ENCODE data around the gene PGBD5. TPM values are rescaled to one million over a fixed set of nuclear protein-coding genes. Genes with fewer than 3 reads are reported as not detected.

Gene PGBD5
- polyA plus RNA-seq, 3 donors = 0.44 TPM; not detected in 2

GRCh38 chr1:230396966-230397365, 29.2 kb downstream of the PGBD5 start:
- Mint-ChIP-seq H3K36me3 (no peaks in the 10 kb centered on the region), H3K27ac (peak overlapping the region in 1 of 7 donors; percentile 32), H3K9me3 (peaks cover 0 to 11% (median 7%) of the 10 kb centered on the region in 7 donors), H3K27me3 (ENCODE audit: low read depth in 3 of 3) (peaks cover under 1 to 13% (median 3%) of the 10 kb centered on the region in 3 donors), H3K4me1 (no peaks in the 10 kb centered on the region), H3K4me3 (no peak overlapping the region)
- Histone ChIP-seq H3K79me2 (ENCODE audit: insufficient read depth, low read length) (no peaks in the 10 kb centered on the region), H3K27ac (ENCODE audit: low read depth in 1 of 2, low read length in 2 of 2) (no peak overlapping the region), H4K20me1 (ENCODE audit: insufficient read depth, low read length) (no peaks in the 10 kb centered on the region), H3K9me3 (replicated peaks in 1 of 2; ENCODE audit: control insufficient read depth in 1 of 2, insufficient read depth in 1 of 2, low read length in 2 of 2) (peaks cover 0 to 7% of the 10 kb centered on the region in 2 donors), H3K36me3 (replicated peaks in 1 of 2; ENCODE audit: control insufficient read depth in 1 of 2, insufficient read depth in 2 of 2, low read length in 2 of 2) (no peaks in the 10 kb centered on the region), H3K27me3 (ENCODE audit: control insufficient read depth in 2 of 2, insufficient read depth in 2 of 2, low read length in 2 of 2) (no peaks in the 10 kb centered on the region), H3K4me1 (ENCODE audit: control insufficient read depth in 1 of 2, insufficient read depth in 2 of 2, low read length in 2 of 2) (no peaks in the 10 kb centered on the region), H3K4me3 (replicated peaks in 1 of 3; ENCODE audit: low read depth in 2 of 3, low read length in 3 of 3) (no peak overlapping the region), H2AFZ (ENCODE audit: insufficient read depth, low read depth, low read length, poor library complexity, severe bottlenecking) (no peak overlapping the region), H3K9ac (ENCODE audit: insufficient read depth, low read length, poor library complexity, severe bottlenecking) (no peak overlapping the region), H3K4me2 (replicated peaks; ENCODE audit: extremely low read depth, low read length, poor library complexity, severe bottlenecking) (no peak overlapping the region)
- no peak for TF ChIP-seq CTCF (IDR thresholded peaks at IDR 0.05)
- 95% methylated on average over 9 of the region's 10 CpGs for WGBS (ENCODE audit: insufficient coverage)
- no peak for DNase-seq
- intact Hi-C loops (cut with micrococcal nuclease) = no loop called here

- H3K27me3 Mint-ChIP-seq (ENCODE audit: low read depth in 3 of 3) = peaks cover 2 to 14% (median 3%) of the 10 kb centered on the region in 3 donors
- H3K79me2 ChIP-seq (ENCODE audit: insufficient read depth, low read length) = no peaks in the 10 kb centered on the region
- WGBS (ENCODE audit: insufficient coverage) = 35% methylated on average over 1 of the region's 1 CpG
Measured at GRCh38 chr1:230395932-230396331, 30.2 kb downstream of the PGBD5 start.

More at GRCh38 chr1:230395932-230396331, 30.2 kb downstream of the PGBD5 start:
- no peak for TF ChIP-seq CTCF (IDR thresholded peaks at IDR 0.05)
- H3K27ac ChIP-seq (ENCODE audit: low read depth in 1 of 2, low read length in 2 of 2) = no peak overlapping the region
- intact Hi-C loops (cut with micrococcal nuclease) = no loop called here
- no peaks in the 10 kb centered on the region for H3K36me3 Mint-ChIP-seq
- no peak for DNase-seq
- no peak overlapping the region for H3K4me3 Mint-ChIP-seq
- no peaks in the 10 kb centered on the region for H3K4me1 Mint-ChIP-seq
- H3K4me3 ChIP-seq (replicated peaks in 1 of 3; ENCODE audit: low read depth in 2 of 3, low read length in 3 of 3) = no peak overlapping the region
- no peaks in the 10 kb centered on the region for H3K4me1 ChIP-seq (ENCODE audit: control insufficient read depth in 1 of 2, insufficient read depth in 2 of 2, low read length in 2 of 2)
- no peaks in the 10 kb centered on the region for H4K20me1 ChIP-seq (ENCODE audit: insufficient read depth, low read length)
- H3K4me2 ChIP-seq (replicated peaks; ENCODE audit: extremely low read depth, low read length, poor library complexity, severe bottlenecking) = no peak overlapping the region
- no peaks in the 10 kb centered on the region for H3K36me3 ChIP-seq (replicated peaks in 1 of 2; ENCODE audit: control insufficient read depth in 1 of 2, insufficient read depth in 2 of 2, low read length in 2 of 2)
- H3K27me3 ChIP-seq (ENCODE audit: control insufficient read depth in 2 of 2, insufficient read depth in 2 of 2, low read length in 2 of 2) = no peaks in the 10 kb centered on the region
- H3K27ac Mint-ChIP-seq = no peak overlapping the region
- H3K9ac ChIP-seq (ENCODE audit: insufficient read depth, low read length, poor library complexity, severe bottlenecking) = no peak overlapping the region
- peaks cover 0 to 7% of the 10 kb centered on the region in 2 donors for H3K9me3 ChIP-seq (replicated peaks in 1 of 2; ENCODE audit: control insufficient read depth in 1 of 2, insufficient read depth in 1 of 2, low read length in 2 of 2)
- H3K9me3 Mint-ChIP-seq = peaks cover 0 to 11% (median 7%) of the 10 kb centered on the region in 7 donors
- H2AFZ ChIP-seq (ENCODE audit: insufficient read depth, low read depth, low read length, poor library complexity, severe bottlenecking) = no peak overlapping the region

All from CD14-positive monocyte (primary cell).